Measurements from ENCODE around the gene CITED1.

Gene CITED1, protein sequence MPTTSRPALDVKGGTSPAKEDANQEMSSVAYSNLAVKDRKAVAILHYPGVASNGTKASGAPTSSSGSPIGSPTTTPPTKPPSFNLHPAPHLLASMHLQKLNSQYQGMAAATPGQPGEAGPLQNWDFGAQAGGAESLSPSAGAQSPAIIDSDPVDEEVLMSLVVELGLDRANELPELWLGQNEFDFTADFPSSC

DNA sequence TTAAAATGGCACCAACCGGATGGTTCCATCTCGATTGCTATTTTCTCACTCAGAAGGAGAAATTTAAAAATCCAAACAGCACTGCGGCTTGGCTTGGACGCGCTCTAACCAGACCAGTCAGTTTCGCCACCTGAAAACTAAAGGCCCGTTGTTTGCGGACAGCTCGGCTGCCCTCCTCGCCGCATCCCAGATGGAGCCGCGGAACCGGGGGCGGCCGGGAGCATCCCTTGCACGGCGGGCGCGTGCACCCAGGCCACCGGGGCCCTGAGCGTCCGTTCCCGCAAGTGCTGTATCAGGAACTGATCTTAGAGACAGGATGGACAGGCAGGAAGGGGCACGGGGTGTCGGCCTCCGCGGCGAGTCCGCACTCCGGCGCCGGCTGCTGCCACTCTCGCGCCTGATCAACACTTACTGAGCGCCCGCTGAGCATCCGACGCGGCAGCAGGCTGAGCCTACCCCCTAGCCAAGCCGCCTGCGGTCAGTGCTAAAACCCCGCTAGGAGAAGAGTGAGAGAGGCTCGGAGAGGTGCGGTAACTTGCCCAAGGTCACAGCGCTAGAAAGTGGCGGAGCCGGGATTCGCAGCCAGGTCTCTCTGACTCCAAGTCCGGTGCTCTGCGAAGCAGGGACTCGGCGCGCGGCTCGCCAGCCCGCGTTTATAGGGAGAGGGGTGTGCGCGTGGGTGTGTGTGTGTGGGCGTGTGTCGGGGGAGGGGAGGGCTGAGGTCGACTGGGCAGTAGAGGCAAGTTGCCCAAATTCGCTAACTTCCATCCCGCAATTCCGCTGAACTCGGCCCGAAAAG lies at the start of gene CITED1:
Gene CITED1, minus strand, starts transcription at position 629 of the 799 bp plus-strand sequence. CDS start 3,045 bp downstream, outside the sequence.
- Histone ChIP-seq H3F3A (ENCODE audit: low read depth) (no peaks in the 10 kb centered on the region), H3K36me3 (ENCODE audit: insufficient read depth, low read length) (no peaks in the 10 kb centered on the region), H3K4me3 (ENCODE audit: low read length, poor library complexity, severe bottlenecking) (peak within 1 kb of the TSS; percentile 67), H4K20me1 (ENCODE audit: insufficient read depth, low read length, poor library complexity, severe bottlenecking) (no peaks in the 10 kb centered on the region), H3K27me3 (ENCODE audit: insufficient read depth, low read length, poor library complexity, severe bottlenecking) (no peaks in the 10 kb centered on the region), H2AFZ (ENCODE audit: low read length) (0 out of 2 replicates have a peak within 1 kb of the TSS, but pooled peaks have one; percentile 73), H3K9ac (ENCODE audit: low read depth, low read length, poor library complexity, severe bottlenecking) (no peak within 1 kb of the TSS), H3K9me3 (ENCODE audit: insufficient read depth, low read depth, low read length) (no peaks in the 10 kb centered on the region), H3K9me2 (replicated peaks; ENCODE audit: low read depth, low read length) (no peaks in the 10 kb centered on the region), H3K4me2 (ENCODE audit: low read depth, low read length, poor library complexity, severe bottlenecking) (peak within 1 kb of the TSS; percentile 72), H3K79me2 (ENCODE audit: insufficient read depth, low read length) (no peaks in the 10 kb centered on the region), H3K4me1 (ENCODE audit: insufficient read depth, low read length, poor library complexity, severe bottlenecking) (peaks cover 9% of the 10 kb centered on the region)
- no peak for TF ChIP-seq EZH2phosphoT487 (IDR thresholded peaks at IDR 0.05; ENCODE audit: borderline replicate concordance)
- TF ChIP-seq, protein P1, sequence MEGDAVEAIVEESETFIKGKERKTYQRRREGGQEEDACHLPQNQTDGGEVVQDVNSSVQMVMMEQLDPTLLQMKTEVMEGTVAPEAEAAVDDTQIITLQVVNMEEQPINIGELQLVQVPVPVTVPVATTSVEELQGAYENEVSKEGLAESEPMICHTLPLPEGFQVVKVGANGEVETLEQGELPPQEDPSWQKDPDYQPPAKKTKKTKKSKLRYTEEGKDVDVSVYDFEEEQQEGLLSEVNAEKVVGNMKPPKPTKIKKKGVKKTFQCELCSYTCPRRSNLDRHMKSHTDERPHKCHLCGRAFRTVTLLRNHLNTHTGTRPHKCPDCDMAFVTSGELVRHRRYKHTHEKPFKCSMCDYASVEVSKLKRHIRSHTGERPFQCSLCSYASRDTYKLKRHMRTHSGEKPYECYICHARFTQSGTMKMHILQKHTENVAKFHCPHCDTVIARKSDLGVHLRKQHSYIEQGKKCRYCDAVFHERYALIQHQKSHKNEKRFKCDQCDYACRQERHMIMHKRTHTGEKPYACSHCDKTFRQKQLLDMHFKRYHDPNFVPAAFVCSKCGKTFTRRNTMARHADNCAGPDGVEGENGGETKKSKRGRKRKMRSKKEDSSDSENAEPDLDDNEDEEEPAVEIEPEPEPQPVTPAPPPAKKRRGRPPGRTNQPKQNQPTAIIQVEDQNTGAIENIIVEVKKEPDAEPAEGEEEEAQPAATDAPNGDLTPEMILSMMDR (conservative IDR thresholded peaks at IDR 0.05; ENCODE audit: low read length): no peak

DNA sequence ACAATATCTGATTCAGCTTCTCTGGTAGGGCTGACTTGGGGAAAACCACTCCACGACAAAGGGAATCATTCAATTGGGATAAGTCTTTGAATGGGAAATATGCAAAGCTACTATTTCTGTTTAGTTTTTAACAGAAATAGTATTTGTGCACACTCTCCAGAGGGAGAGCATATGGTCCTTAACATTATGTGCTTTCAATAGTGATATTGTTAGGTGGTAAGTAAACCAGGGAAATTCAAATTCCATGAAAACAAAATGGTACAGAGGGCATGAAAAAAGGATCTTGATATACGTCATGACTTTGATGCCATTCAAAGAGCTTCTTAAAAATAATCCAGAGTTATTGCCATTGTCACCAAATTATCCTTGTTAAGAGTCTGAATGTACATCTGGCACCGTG lies 47.1 kb upstream of the CITED1 start:
- no peaks in the 10 kb centered on the region for H3K9me2 ChIP-seq (replicated peaks; ENCODE audit: low read depth, low read length)
- H3K79me2 ChIP-seq (ENCODE audit: insufficient read depth, low read length): no peaks in the 10 kb centered on the region
- H2AFZ ChIP-seq (ENCODE audit: low read length): no peak overlapping the region
- no peak overlapping the region for H3K4me2 ChIP-seq (ENCODE audit: low read depth, low read length, poor library complexity, severe bottlenecking)
- H3K27me3 ChIP-seq (ENCODE audit: insufficient read depth, low read length, poor library complexity, severe bottlenecking): no peaks in the 10 kb centered on the region
- H3K9ac ChIP-seq (ENCODE audit: low read depth, low read length, poor library complexity, severe bottlenecking): no peak overlapping the region
- H3K9me3 ChIP-seq (ENCODE audit: insufficient read depth, low read depth, low read length): no peaks in the 10 kb centered on the region
- no peaks in the 10 kb centered on the region for H3F3A ChIP-seq (ENCODE audit: low read depth)
- H3K36me3 ChIP-seq (ENCODE audit: insufficient read depth, low read length): peaks cover 16% of the 10 kb centered on the region; the same call in 1 of the 2 replicates
- no peaks in the 10 kb centered on the region for H3K4me1 ChIP-seq (ENCODE audit: insufficient read depth, low read length, poor library complexity, severe bottlenecking)
- no peaks in the 10 kb centered on the region for H4K20me1 ChIP-seq (ENCODE audit: insufficient read depth, low read length, poor library complexity, severe bottlenecking)
- TF ChIP-seq, protein P1 (conservative IDR thresholded peaks at IDR 0.05; ENCODE audit: low read length): no peak
- TF ChIP-seq EZH2phosphoT487 (IDR thresholded peaks at IDR 0.05; ENCODE audit: borderline replicate concordance): no peak
- no peak overlapping the region for H3K4me3 ChIP-seq (ENCODE audit: low read length, poor library complexity, severe bottlenecking)

DNA sequence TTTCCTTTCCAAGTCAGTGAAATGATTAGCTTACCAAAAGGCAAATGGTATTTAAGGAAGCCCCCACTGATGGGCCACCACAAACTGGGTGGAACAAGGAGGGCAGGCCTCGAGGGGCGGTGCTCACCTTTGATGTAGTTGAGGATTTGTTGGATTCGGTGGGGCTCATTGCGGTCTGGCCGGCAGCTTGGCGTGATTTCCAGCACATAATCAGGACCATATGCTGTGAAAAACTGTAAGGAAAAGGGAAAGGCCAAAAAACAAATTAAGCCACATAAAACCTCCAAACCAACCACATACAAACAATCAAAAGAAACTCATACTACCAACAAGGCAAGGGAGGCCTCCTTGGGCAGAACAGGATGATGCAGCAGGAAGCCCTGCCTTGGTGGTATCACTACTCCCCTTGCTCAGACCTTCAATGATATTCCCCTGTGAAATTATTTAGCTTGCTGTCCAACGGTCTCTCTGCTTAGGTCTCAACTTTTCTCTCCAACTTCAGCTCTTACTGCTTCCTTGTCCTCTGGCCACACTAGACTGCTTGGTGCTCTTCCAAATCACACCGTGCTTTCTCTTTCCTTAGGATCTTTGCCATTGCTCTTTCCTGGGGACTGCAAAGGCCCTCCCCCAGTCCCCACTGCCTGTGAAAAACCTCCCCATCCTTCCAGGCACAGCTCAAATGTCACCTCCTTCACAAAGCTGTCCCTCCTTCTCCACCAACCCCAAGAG lies 46.1 kb upstream of the CITED1 start:
- Histone ChIP-seq H3K79me2 (ENCODE audit: insufficient read depth, low read length) (no peaks in the 10 kb centered on the region), H3F3A (ENCODE audit: low read depth) (no peaks in the 10 kb centered on the region), H3K27me3 (ENCODE audit: insufficient read depth, low read length, poor library complexity, severe bottlenecking) (no peaks in the 10 kb centered on the region), H3K9me2 (replicated peaks; ENCODE audit: low read depth, low read length) (no peaks in the 10 kb centered on the region), H3K36me3 (ENCODE audit: insufficient read depth, low read length) (peaks cover 16% of the 10 kb centered on the region; the same call in 1 of the 2 replicates), H3K9me3 (ENCODE audit: insufficient read depth, low read depth, low read length) (no peaks in the 10 kb centered on the region), H3K4me3 (ENCODE audit: low read length, poor library complexity, severe bottlenecking) (no peak overlapping the region), H2AFZ (ENCODE audit: low read length) (no peak overlapping the region), H3K4me1 (ENCODE audit: insufficient read depth, low read length, poor library complexity, severe bottlenecking) (no peaks in the 10 kb centered on the region), H4K20me1 (ENCODE audit: insufficient read depth, low read length, poor library complexity, severe bottlenecking) (no peaks in the 10 kb centered on the region), H3K9ac (ENCODE audit: low read depth, low read length, poor library complexity, severe bottlenecking) (no peak overlapping the region), H3K4me2 (ENCODE audit: low read depth, low read length, poor library complexity, severe bottlenecking) (no peak overlapping the region)
- TF ChIP-seq, protein P1 (conservative IDR thresholded peaks at IDR 0.05; ENCODE audit: low read length): no peak
- TF ChIP-seq EZH2phosphoT487 (IDR thresholded peaks at IDR 0.05; ENCODE audit: borderline replicate concordance): no peak

Measured in Loucy (cell line).